ENCODE measurements around the gene EYA2. TPM values are rescaled to one million over a fixed set of nuclear protein-coding genes. Genes with fewer than 3 reads are reported as not detected.

EYA2 gene
- total and polyA plus RNA-seq, 11 donors = 0.30 to 4.2 (median 0.70) TPM

- ATAC-seq = no peak
- Histone ChIP-seq H3K27me3 (no peaks in the 10 kb centered on the region), H3K27ac (no peak overlapping the region), H3K9me3 (no peaks in the 10 kb centered on the region), H3K4me1 (peaks cover 0 to 7% (median 5%) of the 10 kb centered on the region in 12 donors), H3K4me3 (no peak overlapping the region), H3K36me3 (peaks cover 0 to 86% (median 65%) of the 10 kb centered on the region in 9 donors)
- TF ChIP-seq POLR2A (IDR thresholded peaks at IDR 0.05) (no peak), CTCF (IDR thresholded peaks at IDR 0.05) (no peak)
- WGBS, 4 donors = 91 to 99% (median 96%) methylated on average over 4 of the region's 4 CpGs
- DNase-seq = no peak
- intact Hi-C loops (cut with DNase I) = no loop called here
These were observed 343.1 kb downstream of the EYA2 start for GRCh38 chr20:47237715-47238114.

Small RNA genes within 50 kb of the gene (microRNA-seq; reads per million reads assigned to microRNA genes)
- gene MIR3616 = 0 to 0.58 (median 0.21) reads per million in 4 donors

Other genes with a start within 250 kb of the EYA2 start
- gene SLC13A3, start 243.4 kb upstream of the EYA2 start, total RNA-seq = 1 to 10 TPM in 2 of 9 donors, under 1 TPM in 7; 0.13 to 2.6 (median 0.60) TPM
- under 1 TPM; 0.38 to 0.54 TPM for gene SLC13A3, start 243.4 kb upstream of the EYA2 start, polyA plus RNA-seq
- gene TP53RK, start 205.4 kb upstream of the EYA2 start, total RNA-seq = 10 to 100 TPM in 1 of 9 donors, 1 to 10 TPM in 8; 5.1 to 10.8 (median 7.9) TPM
- gene TP53RK, start 205.4 kb upstream of the EYA2 start, polyA plus RNA-seq = 1 to 10 TPM; 5.0 to 9.9 TPM
- gene SLC2A10, start 185.2 kb upstream of the EYA2 start, total RNA-seq = 1 to 10 TPM; 2.1 to 6.3 (median 3.1) TPM
- 1 to 10 TPM; 1.4 to 2.4 TPM for gene SLC2A10, start 185.2 kb upstream of the EYA2 start, polyA plus RNA-seq

All from heart left ventricle (tissue), 16 donors.